Measurements from ENCODE around the gene ARFGAP1. TPM values are rescaled to one million over a fixed set of nuclear protein-coding genes. Genes with fewer than 3 reads are reported as not detected.

ARFGAP1 gene
- total and polyA plus RNA-seq, 2 donors from 2014 or later, result 40.4 to 84.3 TPM

- intact Hi-C loops (cut with DNase I), result no loop called here
- Histone ChIP-seq H3K4me1 (ENCODE audit: control insufficient read depth in 2 of 3, insufficient read depth in 2 of 3, low read depth in 1 of 3, low read length in 3 of 3) (peaks cover 0 to 3% (median 0%) of the 10 kb centered on the region in 3 donors), H3K27me3 (ENCODE audit: control insufficient read depth, insufficient read depth, low read length) (no peaks in the 10 kb centered on the region), H3K9ac (ENCODE audit: low read length in 3 of 3) (no peak overlapping the region), H3K4me3 (ENCODE audit: low read length in 3 of 3) (no peak overlapping the region), H3K36me3 (ENCODE audit: control insufficient read depth in 2 of 3, insufficient read depth in 3 of 3, low read length in 3 of 3) (no peaks in the 10 kb centered on the region), H3K27ac (ENCODE audit: low read depth in 2 of 2, low read length in 2 of 2) (no peak overlapping the region), H3K9me3 (ENCODE audit: control insufficient read depth in 2 of 3, insufficient read depth in 1 of 3, low read length in 3 of 3) (peaks cover 0 to 7% (median 2%) of the 10 kb centered on the region in 3 donors)
- peak; percentile 42 to 80 (median 72) for DNase-seq
- FAIRE-seq, result no peak
- no peak for TF ChIP-seq CTCF (IDR thresholded peaks at IDR 0.05; ENCODE audit: borderline replicate concordance, extremely low read depth, insufficient read depth)
Measured at GRCh38 chr20:63330940-63331339, 58.3 kb downstream of the ARFGAP1 start.

- DNase-seq (peak in 1 of 5 donors; percentile 44), FAIRE-seq (no peak)
- H3K27ac ChIP-seq (ENCODE audit: low read depth in 2 of 2, low read length in 2 of 2), result no peak overlapping the region
- no peak overlapping the region for H3K4me3 ChIP-seq (ENCODE audit: low read length in 3 of 3)
- TF ChIP-seq CTCF (IDR thresholded peaks at IDR 0.05; ENCODE audit: borderline replicate concordance, extremely low read depth, insufficient read depth), result no peak
- H3K27me3 ChIP-seq (ENCODE audit: control insufficient read depth, insufficient read depth, low read length), result no peaks in the 10 kb centered on the region
- no peaks in the 10 kb centered on the region for H3K36me3 ChIP-seq (ENCODE audit: control insufficient read depth in 2 of 3, insufficient read depth in 3 of 3, low read length in 3 of 3)
- peaks cover 0 to 6% (median 2%) of the 10 kb centered on the region in 3 donors for H3K9me3 ChIP-seq (ENCODE audit: control insufficient read depth in 2 of 3, insufficient read depth in 1 of 3, low read length in 3 of 3)
- H3K4me1 ChIP-seq (ENCODE audit: control insufficient read depth in 2 of 3, insufficient read depth in 2 of 3, low read depth in 1 of 3, low read length in 3 of 3), result peaks cover 0 to 5% (median 0%) of the 10 kb centered on the region in 3 donors
- intact Hi-C loops (cut with DNase I), result no loop called here
- no peak overlapping the region for H3K9ac ChIP-seq (ENCODE audit: low read length in 3 of 3)
Measured at GRCh38 chr20:63331741-63332400, 59.3 kb downstream of the ARFGAP1 start.

- FAIRE-seq (no peak), DNase-seq (peak in 1 of 5 donors; percentile 60)
- intact Hi-C loops (cut with DNase I), result no loop called here
Measured at GRCh38 chr20:63332488-63333240, 60.1 kb downstream of the ARFGAP1 start.

More at GRCh38 chr20:63332488-63333240, 60.1 kb downstream of the ARFGAP1 start:
- TF ChIP-seq CTCF (IDR thresholded peaks at IDR 0.05; ENCODE audit: borderline replicate concordance, extremely low read depth, insufficient read depth), result no peak
- Histone ChIP-seq H3K9me3 (ENCODE audit: control insufficient read depth in 2 of 3, insufficient read depth in 1 of 3, low read length in 3 of 3) (peaks cover 0 to 3% (median 2%) of the 10 kb centered on the region in 3 donors), H3K4me3 (ENCODE audit: low read length in 3 of 3) (no peak overlapping the region), H3K9ac (ENCODE audit: low read length in 3 of 3) (no peak overlapping the region), H3K4me1 (ENCODE audit: control insufficient read depth in 2 of 3, insufficient read depth in 2 of 3, low read depth in 1 of 3, low read length in 3 of 3) (peaks cover 0 to 5% (median 0%) of the 10 kb centered on the region in 3 donors), H3K27me3 (ENCODE audit: control insufficient read depth, insufficient read depth, low read length) (no peaks in the 10 kb centered on the region), H3K27ac (ENCODE audit: low read depth in 2 of 2, low read length in 2 of 2) (no peak overlapping the region), H3K36me3 (ENCODE audit: control insufficient read depth in 2 of 3, insufficient read depth in 3 of 3, low read length in 3 of 3) (no peaks in the 10 kb centered on the region)
